NCI-H1048 (cell line): ENCODE data around the gene EIF2S3B.

Experiments
- DNase-seq: peaks from one replicate; lab custom pipeline; 2025; lab: John Stamatoyannopoulos, UW

EIF2S3B gene

GRCh38 chr12:10554756-10555481, 49.2 kb downstream of the EIF2S3B start:
- no peak for DNase-seq

GRCh38 chr12:10557329-10557728, 51.6 kb downstream of the EIF2S3B start:
- no peak for DNase-seq

GRCh38 chr12:10557766-10558165, 52.1 kb downstream of the EIF2S3B start:
- peak; percentile 43 for DNase-seq
